ENCODE results near the gene IDI1.
"Not testable (repeated sequence)": the region's sequence is repeated elsewhere in the genome, so short reads cannot be mapped to it uniquely, and the experiment has no call there.

Gene IDI1

DNA sequence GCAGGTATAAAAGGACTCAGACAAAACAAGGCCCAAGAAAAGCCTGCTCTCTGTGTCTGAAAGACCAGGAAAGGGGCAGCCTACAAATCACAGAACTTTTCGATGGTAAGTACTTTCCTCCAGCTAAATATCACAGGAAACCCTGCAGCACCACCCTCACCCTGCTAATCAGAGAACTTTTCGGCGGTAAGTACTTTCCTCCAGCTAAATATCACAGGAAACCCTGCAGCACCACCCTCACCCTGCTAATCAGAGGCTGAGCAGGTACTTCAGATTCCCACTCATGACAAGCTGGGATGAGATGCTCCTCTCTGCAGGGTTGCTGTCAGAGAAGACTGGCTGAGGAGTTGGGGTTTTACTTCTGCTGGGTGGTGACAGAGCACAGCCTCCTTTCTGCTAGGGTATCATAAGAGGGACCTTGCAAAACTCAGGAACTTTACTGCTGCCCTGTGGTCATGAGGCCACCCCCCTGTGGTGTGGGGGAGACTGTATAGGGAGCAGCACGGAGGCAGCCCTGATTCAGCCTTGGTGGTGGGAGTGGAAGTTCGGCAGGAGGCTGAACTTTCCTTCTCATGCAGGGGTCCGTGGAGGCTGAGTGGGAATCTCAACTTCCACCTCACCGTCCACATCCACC lies 14.4 kb upstream of the IDI1 start:
- DNase-seq = peak; percentile 47 to 81

DNA sequence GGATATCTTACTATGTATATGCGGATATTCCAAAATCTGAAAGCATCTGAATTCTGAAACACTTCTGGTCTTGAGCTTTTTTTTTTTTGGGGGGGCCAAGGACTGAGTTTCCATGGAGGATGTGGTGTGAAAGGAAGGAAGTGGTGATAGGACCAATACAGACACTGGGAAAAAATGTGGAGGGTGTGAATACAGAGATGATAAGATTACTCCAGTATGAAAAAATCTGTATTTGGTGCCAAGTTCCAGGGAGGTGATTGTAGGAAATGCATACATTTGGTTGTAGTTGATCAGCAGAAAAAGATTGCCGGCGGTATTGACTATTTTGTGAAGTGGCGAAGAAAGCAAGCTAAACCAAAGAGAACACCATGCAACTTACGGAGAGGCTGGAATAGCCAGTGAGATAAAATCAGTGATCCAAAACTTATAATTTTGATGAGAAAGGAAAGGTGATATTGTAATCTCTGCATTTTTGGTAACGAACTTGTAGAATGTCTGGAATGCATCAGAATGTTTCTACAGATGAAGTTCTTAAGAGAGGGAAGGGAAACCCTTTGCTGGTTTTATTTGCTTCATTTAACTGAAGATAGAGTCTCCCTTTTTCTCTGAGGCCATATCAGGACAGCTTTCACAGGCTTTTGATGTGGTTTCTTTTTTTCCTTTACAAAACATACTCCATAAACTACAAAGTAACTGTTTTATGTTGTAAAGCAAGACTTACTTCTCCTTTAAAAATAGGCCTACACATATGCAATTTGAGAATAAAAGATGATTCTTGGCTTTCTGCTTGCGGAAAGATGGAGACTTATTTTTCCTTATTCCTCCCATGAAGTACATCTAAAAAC lies 13.2 kb upstream of the IDI1 start:
- DNase-seq = no peak

DNA sequence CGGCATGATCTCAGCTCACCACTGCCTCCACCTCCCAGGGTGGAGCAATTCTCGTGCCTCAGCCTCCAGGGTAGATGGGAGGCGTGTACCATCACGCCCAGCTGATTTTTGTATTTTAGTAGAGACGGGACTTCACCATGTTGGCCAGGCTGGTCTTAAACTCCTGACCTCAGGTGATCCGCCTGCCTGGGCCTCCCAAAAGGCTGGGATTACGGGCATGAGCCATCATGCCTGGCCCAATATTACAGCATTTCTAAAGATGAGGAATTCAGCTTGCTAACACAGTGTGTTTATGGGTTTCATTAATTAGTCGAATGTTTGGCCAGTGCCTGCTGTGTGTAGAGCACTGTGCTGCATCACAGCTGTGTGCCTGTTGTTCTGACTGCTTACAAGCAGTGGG lies 11.0 kb upstream of the IDI1 start:
- no peak for DNase-seq

DNA sequence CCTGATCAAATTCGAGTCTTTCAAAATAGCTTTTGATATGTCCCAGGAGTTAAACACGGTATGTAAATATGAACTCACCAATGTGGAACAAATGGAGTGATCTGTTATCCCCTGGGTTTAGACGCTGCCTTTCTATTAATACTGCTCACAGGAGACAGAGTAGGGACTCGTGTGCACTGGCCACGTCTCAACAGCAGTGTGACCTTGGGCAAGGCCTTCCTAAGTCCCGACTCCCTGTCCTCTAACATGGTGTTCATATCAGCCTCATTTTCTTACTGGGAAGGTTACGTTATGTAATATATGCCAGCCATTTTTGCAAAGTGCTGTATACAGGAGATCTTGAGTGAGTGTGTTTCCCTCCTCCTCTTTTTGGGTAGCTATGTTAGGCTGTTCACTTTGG lies 9.1 kb upstream of the IDI1 start:
- DNase-seq = no peak

DNA sequence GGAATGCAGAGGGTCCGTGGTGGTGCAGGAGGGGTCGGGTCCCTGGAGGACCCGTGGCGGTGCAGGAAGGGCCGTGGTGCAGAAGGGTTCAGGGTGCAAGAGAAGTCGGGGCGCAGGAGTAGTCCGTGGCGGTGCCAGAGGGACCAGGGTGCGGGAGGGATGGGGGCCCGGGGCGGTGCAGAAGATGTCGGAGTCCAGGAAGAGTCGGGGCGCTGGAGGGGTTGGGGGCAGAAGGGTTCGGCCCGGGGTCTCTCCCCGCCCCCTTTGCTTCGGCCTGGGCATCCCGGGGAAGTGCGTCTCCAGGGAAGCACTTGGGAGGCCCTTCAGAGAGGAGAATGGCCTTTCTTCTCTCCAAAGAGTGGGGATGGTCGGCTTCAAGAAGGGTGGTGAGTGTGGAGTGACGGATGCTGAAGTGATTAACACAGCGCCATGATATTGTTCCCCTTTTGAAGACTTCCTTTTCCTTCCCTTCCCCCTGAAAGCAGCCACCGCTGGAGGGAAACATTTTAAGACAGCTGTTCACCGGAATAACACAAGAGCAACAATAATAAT lies 8.3 kb upstream of the IDI1 start:
- peak; percentile 71 to 76 for DNase-seq

DNA sequence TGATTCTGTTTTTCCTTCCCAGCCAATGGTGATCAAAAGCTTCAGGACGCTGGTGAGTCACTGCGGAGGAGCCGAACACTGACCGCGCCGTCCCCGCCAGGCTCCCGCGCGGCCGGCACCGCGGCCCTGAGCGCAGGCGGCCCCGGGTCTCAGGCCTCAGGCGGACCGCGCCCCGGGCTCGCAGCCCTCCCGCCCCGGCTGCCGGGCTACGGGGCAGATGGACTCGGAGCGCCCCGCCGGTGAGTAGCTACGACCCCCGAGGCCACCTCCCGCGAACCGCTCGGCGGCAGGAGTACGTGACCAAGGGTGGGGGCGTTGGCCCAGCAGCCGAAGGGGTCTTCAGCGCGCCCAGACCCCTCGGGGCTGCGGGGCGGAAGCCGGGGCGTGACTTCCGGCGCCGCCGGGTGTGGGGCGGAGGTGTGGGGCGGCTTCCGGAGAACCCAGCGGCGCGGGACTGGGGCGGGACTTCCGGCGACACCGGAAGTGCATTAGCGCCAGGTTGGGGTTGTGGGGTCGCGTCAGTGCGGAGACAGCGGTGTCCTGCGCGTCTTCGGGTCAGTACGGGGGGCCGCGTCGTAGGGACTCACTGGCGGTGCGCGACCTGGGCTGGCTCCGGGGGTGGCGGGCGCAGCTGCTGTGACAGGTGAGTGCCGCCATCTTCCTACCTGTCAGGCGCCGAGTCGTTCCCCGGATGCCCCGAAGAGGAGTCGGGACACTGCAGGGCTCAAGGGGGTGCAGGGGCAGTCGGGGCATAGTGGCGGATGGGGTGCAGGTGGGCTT lies 7.6 kb upstream of the IDI1 start, which contains the start of gene WDR37:
WDR37 (plus strand) TSS at position 60 of the 780 bp plus-strand sequence. CDS start 15,771 bp downstream, outside the sequence.
- DNase-seq = peak; percentile 76 to 84

DNA sequence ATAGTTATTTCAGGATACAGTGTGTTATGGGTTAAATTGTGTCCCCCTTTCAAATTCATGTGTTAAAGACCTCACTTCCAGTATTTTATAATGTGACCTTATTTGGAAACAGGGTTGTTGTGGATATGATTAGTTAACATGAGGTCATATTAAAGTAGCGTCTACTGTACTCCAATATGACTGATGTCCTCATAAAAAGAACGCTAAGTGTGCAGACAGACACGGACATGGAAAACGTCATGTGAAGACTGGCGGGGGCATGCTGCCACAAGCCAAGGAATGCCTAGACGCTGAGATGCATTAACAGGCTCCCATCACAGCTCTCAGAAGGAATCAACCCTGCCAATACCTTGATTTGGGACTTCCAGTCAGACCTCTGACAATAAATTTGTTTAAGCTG lies 5.8 kb upstream of the IDI1 start:
- no peak for DNase-seq

DNA sequence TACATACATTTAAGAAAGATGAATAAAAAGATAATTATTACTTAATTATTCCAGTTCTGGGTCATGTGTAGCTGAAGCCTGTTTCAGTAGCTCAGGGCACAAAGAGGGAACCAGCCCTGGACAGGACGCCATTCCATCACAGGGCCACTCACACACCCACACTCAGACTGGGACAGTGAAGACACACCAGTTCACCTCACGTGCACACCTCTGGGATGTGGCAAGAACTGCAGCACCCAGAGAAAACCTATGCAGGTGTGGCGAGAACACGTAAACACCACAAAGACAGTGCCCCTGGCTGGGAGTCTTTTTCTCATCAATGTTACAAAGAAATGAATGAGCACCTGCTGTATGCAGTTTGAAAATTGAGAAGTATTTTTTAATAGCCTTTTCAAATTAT lies 1.6 kb upstream of the IDI1 start:
- DNase-seq = peak; percentile 43 to 69

DNA sequence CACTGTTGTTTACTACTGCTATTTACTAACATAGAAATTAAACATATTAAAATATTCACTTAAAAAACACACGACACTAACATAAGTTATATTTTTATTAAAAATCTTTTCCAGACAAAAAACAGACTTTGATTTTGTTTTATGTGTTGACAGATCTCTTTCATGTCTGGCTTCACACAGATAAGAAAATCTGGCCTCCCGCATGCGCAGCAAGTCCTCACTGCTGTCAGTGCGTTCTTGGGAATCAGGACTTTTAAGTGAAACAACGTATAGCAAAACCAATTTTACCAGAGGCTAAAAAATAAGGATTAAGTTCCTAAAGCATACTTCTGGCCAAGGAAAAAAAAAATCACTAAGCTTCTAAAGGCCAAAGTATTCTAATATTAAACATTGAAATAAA lies 1.2 kb upstream of the IDI1 start:
- no peak for DNase-seq

DNA sequence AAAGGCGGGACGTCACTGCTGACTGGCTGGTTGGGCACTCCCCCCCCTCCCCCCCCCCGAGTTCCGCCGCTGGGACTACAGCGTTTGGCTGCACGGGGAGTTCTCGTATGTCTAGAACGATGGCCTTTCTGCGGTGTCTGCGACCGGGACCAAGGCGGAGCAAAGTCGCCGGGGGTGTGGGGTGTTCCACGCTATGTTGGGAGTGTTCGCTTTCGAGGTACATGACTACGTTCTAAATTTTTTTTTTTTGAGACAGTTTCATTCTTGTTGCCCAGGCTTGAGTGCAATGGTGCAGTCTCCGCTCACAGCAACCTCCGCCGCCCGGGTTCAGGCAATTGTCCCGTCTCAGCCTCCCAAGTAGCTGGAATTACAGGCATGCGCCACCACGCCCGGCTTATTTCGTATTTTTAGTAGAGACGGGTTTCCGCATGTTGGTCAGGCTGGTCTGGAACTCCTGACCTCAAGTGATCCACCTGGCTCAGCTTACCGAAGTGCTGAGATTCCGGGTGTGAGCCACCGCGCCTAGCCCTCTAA lies 573 bp upstream of the IDI1 start:
- no peak for DNase-seq

DNA sequence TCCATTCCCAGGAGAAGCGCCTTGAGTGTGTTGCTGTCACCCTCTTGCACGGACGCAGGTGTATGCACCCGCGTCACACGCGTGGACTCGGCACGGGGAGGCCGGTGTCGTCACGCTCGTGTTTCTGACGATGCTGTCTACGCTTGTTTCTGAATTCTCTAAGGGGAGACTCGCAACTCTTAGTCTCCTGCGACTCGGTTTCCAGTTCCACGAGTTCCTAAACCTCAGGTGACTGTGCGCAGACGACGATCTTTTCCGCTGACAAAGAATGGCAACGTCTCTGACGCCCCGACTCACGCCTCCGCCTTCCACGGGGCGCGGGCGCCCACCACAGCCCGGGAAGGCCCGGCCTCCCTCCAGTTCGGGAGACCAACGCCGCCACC lies 579 bp downstream of the IDI1 start:
- DNase-seq = peak in 1 of 2 donors; percentile 59

DNA sequence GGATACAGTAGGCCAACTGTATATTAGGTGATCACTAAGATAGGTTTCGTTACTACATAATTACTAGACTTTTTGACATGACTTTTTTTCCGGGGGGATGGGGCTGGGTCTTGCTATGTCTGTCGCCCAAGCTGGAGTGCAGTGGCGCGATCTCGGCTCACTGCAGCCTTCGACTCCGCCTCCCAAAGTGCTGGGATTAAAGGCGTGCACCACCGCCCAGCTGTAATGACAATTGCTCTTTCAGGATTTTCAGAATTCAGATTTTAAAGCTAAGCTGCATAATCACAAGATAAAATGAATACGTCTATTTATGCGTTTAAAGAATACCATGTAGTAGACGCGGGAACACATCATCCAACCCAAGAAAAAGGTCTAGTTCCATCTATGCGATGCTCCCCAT lies 982 bp downstream of the IDI1 start:
- no peak for DNase-seq

DNA sequence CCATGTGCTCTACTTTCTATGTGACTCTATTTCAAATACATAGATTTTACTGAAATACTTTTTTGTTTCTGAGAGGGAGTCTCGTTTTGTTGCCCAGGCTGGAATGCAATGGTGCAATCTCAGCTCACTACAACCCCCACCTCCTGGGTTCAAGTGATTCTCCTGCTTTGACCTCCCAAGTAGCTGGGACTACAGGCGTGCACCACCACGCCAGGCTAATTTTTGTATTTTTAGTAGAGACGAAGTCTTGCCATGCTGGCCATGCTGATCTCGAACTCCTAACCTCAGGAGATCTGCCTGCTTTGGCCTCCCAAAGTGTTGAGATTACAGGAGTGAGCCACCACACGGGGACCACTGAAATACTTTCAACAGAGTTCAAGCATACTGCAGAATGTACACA lies 3.5 kb downstream of the IDI1 start:
- DNase-seq = no peak

DNA sequence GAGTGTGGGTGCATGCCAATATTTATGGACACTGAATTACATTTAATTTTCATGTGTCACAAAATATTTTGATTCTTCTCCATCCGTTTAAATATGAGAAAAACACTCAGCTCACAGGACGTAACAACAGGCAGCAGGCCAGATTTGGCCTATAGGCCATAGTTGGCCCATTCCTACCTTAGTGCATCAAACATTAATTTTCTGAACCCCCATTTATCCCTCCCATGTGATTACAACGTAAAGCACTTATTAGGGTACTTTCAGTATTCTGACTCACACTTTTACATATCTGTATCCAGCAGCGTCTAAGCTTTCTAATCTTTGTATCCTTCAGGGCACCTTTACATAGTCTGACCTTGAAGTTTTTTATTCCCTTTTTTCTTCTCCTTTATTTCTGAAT lies 4.0 kb downstream of the IDI1 start:
- DNase-seq = no peak

DNA sequence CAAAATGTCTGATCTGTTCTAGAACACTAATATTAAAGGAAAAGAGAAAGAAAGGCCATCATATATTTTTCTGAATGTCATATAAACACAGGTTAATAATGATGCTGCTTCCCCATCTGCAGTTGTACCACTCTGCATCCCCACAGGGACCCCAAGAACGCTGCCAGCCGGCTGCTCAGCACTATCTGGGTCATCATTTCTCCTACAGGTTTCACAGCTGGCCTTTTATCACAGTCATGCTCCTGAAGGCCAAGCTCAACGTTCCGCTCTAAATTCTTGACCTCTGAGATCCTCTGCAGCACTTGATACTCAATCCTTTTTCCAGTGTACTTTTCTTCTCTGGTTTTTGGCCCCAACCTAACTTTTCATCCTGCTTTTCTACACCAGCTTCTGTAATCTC lies 4.8 kb downstream of the IDI1 start:
- DNase-seq = no peak

DNA sequence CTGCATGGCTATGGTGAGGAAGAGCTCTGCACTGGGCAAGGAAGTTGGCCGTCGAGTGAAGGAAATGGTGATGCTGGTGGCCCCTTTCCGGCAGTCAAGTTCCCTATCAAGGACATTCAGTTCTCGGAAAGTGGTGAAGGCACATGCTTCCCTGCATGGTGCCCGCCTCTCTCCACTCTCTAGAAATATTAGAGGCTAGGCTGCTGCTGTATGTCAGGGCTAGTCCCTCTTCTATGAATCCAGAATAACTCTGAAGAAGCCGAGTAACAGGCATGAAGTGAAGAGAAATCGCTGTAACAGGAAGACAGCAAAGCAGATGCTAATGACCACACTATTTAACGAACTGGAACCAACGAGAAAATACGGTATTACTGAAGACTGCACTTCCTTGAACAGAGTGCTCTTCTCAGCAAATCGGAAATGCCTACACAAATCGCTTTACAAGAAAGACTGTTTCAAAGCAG lies 5.4 kb downstream of the IDI1 start:
- peak; percentile 25 to 40 for DNase-seq

DNA sequence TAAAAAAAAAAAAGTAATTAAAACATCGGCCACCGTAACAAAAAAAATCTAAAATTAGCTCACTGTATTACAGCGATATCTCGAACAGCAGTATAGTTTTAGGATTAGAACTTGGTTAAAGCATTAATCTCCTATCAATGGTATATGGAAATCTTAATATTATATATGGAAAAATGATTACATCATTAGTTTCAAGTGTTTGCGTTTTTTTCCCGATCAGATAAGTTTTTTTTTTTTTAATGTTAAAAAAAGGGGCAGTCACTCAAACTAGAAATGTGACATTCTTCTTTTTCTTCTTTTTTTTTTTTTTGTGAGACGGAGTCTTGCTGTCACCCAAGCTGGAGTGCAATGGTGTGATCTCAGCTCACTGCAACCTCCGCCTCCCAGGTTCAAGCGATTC lies 7.4 kb downstream of the IDI1 start:
- no peak for DNase-seq

DNA sequence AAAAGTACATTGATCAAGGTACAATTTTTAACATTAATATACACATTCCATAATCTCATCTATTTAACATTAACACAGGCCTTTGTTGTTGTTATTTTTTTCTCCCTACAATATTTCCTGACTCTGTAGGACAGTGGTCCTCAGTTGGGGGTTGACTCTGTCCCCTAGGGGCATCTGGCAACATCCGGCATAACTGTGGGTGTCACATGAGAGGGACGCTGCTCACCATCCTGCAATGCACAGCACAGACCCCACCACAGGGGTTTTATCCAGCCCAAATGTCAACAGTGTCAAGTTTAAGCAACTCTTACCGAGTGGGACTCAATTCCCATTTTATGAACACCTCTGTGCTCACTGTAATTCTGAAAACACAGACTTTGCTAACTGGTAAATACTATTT lies 8.8 kb downstream of the IDI1 start:
- no peak for DNase-seq

DNA sequence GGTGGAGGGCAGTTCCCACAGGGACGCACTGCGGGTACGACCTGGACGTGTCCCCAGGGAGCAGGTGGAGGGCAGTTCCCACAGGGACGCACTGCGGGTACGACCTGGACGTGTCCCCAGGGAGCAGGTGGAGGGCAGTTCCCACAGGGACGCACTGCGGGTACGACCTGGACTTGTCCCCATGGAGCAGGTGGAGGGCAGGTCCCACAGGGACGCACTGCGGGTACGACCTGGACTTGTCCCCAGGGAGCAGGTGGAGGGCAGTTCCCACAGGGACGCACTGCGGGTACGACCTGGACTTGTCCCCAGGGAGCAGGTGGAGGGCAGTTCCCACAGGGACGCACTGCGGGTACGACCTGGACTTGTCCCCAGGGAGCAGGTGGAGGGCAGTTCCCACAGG lies 10.2 kb downstream of the IDI1 start:
- DNase-seq = not testable (repeated sequence)

DNA sequence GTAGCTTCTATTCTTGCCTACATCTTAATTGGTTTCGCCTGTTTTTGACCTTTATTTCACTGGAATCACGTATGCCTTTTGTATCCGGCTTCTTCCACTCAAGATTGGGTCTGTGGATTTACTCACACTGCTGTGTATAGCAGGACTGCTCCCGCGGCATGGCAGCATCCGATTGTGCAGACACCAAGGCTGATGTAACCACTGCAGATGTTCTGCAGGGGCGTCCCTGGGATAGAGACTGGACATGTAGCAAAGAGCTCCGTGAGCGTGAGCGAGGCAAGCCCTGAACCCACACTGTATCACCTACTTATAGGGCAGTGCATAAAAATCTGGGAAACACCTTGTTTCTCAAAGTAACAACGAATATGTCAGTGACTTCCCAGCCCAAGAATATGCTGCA lies 11.8 kb downstream of the IDI1 start:
- no peak for DNase-seq

DNA sequence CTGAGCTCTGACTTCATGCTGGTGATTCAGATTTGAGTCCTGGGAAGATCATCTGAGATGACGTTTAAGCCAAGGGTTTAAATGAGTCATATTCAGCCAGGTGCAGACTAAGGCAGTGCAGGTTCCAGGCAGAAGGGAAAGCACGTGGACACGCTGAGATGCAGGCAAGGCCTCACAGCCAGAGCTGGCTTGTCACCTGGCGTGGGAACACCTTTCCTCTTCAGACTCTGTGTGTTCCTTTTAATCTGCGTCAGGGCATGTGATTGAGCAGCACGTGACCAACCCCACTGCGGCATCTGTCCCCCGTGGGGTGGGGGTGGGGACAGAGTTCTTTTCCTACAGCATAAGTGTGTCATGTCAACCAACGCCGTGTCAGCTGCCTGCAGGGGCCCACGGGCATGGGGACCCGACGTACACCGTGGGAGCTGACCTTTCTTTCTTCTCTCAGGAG lies 12.6 kb downstream of the IDI1 start:
- no peak for DNase-seq

DNA sequence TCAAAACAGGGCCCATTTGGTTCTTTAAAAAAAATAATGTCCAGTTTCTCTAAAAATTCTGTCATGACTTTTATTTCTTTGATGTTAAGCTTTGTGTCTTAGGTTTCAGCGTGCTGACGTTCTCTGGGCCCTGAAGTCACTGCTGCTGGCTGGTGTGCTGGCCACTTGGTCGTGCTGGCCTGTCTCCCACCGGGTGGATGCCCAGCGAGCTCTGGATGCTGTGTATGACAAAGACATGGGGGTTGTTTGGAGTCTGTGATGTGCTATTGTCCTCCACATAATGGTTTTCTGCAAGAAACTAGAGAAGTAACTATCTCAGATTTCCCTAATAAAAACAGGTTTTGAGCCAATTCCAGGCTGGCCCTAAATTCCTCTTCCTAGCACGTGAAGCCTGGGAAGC lies 13.7 kb downstream of the IDI1 start:
- DNase-seq = no peak

DNA sequence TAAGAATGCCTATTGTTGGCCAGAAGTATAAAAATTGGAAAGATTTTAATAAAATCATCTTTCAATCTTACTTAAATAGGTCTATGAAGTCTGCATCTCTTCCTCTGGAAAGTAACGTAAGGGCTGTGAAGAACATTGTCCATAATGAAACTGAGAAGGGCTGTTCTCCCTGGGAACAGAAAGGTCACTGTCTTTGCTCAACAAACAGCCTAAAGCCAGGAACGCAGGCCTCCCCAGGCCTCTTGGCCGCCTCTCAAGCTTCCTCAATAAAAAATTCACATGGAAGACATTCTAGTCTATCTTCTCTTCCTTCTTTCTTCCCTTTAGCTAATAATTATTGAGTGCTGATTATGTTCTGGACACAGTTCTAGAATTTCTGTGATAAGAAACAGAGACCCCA lies 14.2 kb downstream of the IDI1 start:
- DNase-seq = no peak
